HepG2 (cell line): Measurements from ENCODE around the gene ZBTB45. TPM values are rescaled to one million over a fixed set of nuclear protein-coding genes. Genes with fewer than 3 reads are reported as not detected.

ENCODE experiments used
- CEBPG ChIP-seq: IDR thresholded peaks from 2 replicates; pipeline ENCODE4 v1.6.1; 2016
- FOXP4 ChIP-seq: sonication (generic); formaldehyde crosslinking; IDR thresholded peaks from 2 replicates; pipeline ENCODE4 v1.4.0; 2020; ENCODE audit warnings: missing genetic modification reagents
- GATAD2A ChIP-seq: IDR thresholded peaks from 2 replicates; pipeline ENCODE4 v1.6.1; 2016
- IRF2 ChIP-seq: IDR thresholded peaks from 2 replicates; pipeline ENCODE4 v1.6.1; 2018; ENCODE audit warnings: missing genetic modification reagents, missing compliant biosample characterization
- MED1 ChIP-seq: sonication (generic); formaldehyde crosslinking; IDR thresholded peaks from 2 replicates; pipeline ENCODE4 v1.4.0; 2020; ENCODE audit warnings: missing genetic modification reagents
- NR1H2 ChIP-seq: sonication (generic); formaldehyde crosslinking; IDR thresholded peaks from 2 replicates; pipeline ENCODE4 v1.8.1; 2022; ENCODE audit warnings: low read depth, missing genetic modification reagents, borderline replicate concordance
- RAD21 ChIP-seq: fragments of 450-650 bp; formaldehyde crosslinking; IDR thresholded peaks from 2 replicates; pipeline ENCODE4 v1.5.0; 2020; ENCODE audit warnings: mild to moderate bottlenecking
- SALL2 ChIP-seq: sonication (generic); formaldehyde crosslinking; IDR thresholded peaks from 2 replicates; pipeline ENCODE4 v1.8.1; 2023; ENCODE audit warnings: mild to moderate bottlenecking, missing genetic modification reagents, inconsistent platforms
- TEAD3 ChIP-seq: optimal IDR thresholded peaks from 2 replicates; pipeline ENCODE3; 2016; ENCODE audit warnings: borderline replicate concordance
- THAP8 ChIP-seq: sonication (generic); formaldehyde crosslinking; IDR thresholded peaks from 2 replicates; pipeline ENCODE4 v1.5.1; 2020; ENCODE audit warnings: missing genetic modification reagents, mild to moderate bottlenecking, borderline replicate concordance
- ZNF282 ChIP-seq: fragments of 450-650 bp; IDR thresholded peaks from 2 replicates; pipeline ENCODE4 v1.6.1; 2018; ENCODE audit not compliant: partially characterized antibody
- ZNF331 ChIP-seq: sonication (generic); formaldehyde crosslinking; IDR thresholded peaks from 2 replicates; pipeline ENCODE4 v1.4.0; 2020; ENCODE audit warnings: missing genetic modification reagents
- ZNF446 ChIP-seq: sonication (generic); formaldehyde crosslinking; IDR thresholded peaks from 2 replicates; pipeline ENCODE4 v1.5.0; 2020; ENCODE audit warnings: mild to moderate bottlenecking, missing genetic modification reagents
- ZNF605 ChIP-seq: sonication (generic); formaldehyde crosslinking; IDR thresholded peaks from 2 replicates; pipeline ENCODE4 v1.8.0; 2022; ENCODE audit warnings: mild to moderate bottlenecking, missing genetic modification reagents
- ZNF747 ChIP-seq: sonication (generic); formaldehyde crosslinking; IDR thresholded peaks from 2 replicates; pipeline ENCODE4 v1.8.1; 2023; ENCODE audit warnings: missing genetic modification reagents, mild to moderate bottlenecking, borderline replicate concordance
- ZNF761 ChIP-seq: sonication (generic); formaldehyde crosslinking; conservative IDR thresholded peaks from 2 replicates; pipeline ENCODE4 v1.4.0; 2020; ENCODE audit warnings: mild to moderate bottlenecking, missing genetic modification reagents
- polyA plus RNA-seq, 8 experiments: library from polyadenylated mRNA; depleted of rRNA in 3 of 8; stranded (reverse) in 7 of 8; unstranded in 1 of 8; fragments of >200 nt; fragmentation: Illumina TruSeq in 4 of 8; extraction: Trizol in 4 of 8; gene quantifications; 2 replicates each; pipeline versions ENCODE4 v1.2.1 to v1.2.3, GENCODE V29; 2011 to 2016; ENCODE audit warnings: low read depth in 4 of 8, missing spikeins in 1 of 8, mixed read lengths in 1 of 8; ENCODE audit not compliant: insufficient read depth in 1 of 8
- total RNA-seq, 5 experiments: library from RNA; depleted of rRNA; stranded (reverse); fragments of >200 nt; fragmentation: Illumina TruSeq; extraction: Trizol; gene quantifications; 2 replicates each; pipeline ENCODE4 v1.2.3, GENCODE V29; 2016; ENCODE audit warnings: low read depth in 1 of 5
- TF ChIP-seq, protein P1 (sequence below): sonication (generic); formaldehyde crosslinking; IDR thresholded peaks from 2 replicates; pipeline ENCODE4 v1.4.0; 2020; ENCODE audit warnings: missing genetic modification reagents
- TF ChIP-seq, protein P2 (sequence below): sonication (generic); formaldehyde crosslinking; conservative IDR thresholded peaks from 2 replicates; pipeline ENCODE4 v1.8.1; 2023; ENCODE audit warnings: missing genetic modification reagents
- TF ChIP-seq, protein P3 (sequence below): sonication (generic); formaldehyde crosslinking; IDR thresholded peaks from 2 replicates; pipeline ENCODE4 v1.5.1; 2020; ENCODE audit warnings: missing genetic modification reagents, mild to moderate bottlenecking, borderline replicate concordance

The ZBTB45 gene
- total and polyA plus RNA-seq, 2 of the 13 experiments (the other 11 are each of a cell fraction or from before 2014, with no cell fraction given), result 3.0 to 3.7 TPM

- TF ChIP-seq NR1H2, result no peak
- TF ChIP-seq TEAD3 (CRISPR knock-in tag), result peak; percentile 12
- TF ChIP-seq, protein P1, sequence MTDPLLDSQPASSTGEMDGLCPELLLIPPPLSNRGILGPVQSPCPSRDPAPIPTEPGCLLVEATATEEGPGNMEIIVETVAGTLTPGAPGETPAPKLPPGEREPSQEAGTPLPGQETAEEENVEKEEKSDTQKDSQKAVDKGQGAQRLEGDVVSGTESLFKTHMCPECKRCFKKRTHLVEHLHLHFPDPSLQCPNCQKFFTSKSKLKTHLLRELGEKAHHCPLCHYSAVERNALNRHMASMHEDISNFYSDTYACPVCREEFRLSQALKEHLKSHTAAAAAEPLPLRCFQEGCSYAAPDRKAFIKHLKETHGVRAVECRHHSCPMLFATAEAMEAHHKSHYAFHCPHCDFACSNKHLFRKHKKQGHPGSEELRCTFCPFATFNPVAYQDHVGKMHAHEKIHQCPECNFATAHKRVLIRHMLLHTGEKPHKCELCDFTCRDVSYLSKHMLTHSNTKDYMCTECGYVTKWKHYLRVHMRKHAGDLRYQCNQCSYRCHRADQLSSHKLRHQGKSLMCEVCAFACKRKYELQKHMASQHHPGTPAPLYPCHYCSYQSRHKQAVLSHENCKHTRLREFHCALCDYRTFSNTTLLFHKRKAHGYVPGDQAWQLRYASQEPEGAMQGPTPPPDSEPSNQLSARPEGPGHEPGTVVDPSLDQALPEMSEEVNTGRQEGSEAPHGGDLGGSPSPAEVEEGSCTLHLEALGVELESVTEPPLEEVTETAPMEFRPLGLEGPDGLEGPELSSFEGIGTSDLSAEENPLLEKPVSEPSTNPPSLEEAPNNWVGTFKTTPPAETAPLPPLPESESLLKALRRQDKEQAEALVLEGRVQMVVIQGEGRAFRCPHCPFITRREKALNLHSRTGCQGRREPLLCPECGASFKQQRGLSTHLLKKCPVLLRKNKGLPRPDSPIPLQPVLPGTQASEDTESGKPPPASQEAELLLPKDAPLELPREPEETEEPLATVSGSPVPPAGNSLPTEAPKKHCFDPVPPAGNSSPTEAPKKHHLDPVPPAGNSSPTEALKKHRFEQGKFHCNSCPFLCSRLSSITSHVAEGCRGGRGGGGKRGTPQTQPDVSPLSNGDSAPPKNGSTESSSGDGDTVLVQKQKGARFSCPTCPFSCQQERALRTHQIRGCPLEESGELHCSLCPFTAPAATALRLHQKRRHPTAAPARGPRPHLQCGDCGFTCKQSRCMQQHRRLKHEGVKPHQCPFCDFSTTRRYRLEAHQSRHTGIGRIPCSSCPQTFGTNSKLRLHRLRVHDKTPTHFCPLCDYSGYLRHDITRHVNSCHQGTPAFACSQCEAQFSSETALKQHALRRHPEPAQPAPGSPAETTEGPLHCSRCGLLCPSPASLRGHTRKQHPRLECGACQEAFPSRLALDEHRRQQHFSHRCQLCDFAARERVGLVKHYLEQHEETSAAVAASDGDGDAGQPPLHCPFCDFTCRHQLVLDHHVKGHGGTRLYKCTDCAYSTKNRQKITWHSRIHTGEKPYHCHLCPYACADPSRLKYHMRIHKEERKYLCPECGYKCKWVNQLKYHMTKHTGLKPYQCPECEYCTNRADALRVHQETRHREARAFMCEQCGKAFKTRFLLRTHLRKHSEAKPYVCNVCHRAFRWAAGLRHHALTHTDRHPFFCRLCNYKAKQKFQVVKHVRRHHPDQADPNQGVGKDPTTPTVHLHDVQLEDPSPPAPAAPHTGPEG (CRISPR knock-in tag), result no peak
- TF ChIP-seq THAP8 (CRISPR knock-in tag), result no peak
- peak; percentile 77 for TF ChIP-seq FOXP4 (CRISPR knock-in tag)
- TF ChIP-seq ZNF605 (CRISPR knock-in tag), result peak; percentile 62; the same call in 1 of the 2 replicates
- TF ChIP-seq, protein P2, sequence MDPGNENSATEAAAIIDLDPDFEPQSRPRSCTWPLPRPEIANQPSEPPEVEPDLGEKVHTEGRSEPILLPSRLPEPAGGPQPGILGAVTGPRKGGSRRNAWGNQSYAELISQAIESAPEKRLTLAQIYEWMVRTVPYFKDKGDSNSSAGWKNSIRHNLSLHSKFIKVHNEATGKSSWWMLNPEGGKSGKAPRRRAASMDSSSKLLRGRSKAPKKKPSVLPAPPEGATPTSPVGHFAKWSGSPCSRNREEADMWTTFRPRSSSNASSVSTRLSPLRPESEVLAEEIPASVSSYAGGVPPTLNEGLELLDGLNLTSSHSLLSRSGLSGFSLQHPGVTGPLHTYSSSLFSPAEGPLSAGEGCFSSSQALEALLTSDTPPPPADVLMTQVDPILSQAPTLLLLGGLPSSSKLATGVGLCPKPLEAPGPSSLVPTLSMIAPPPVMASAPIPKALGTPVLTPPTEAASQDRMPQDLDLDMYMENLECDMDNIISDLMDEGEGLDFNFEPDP, result 0 out of 2 replicates have a peak, but pooled peaks have one; percentile 12
- TF ChIP-seq ZNF761 (CRISPR knock-in tag), result peak; percentile 65; the same call in 1 of the 2 replicates
- no peak for TF ChIP-seq RAD21 (CRISPR knock-in tag)
- peak; percentile 25; the same call in 1 of the 2 replicates for TF ChIP-seq IRF2 (CRISPR knock-in tag)
- no peak for TF ChIP-seq ZNF747 (CRISPR knock-in tag)
- no peak for TF ChIP-seq ZNF282
- no peak for TF ChIP-seq ZNF446 (CRISPR knock-in tag)
- 0 out of 2 replicates have a peak, but pooled peaks have one; percentile 35 for TF ChIP-seq SALL2 (CRISPR knock-in tag)
- TF ChIP-seq CEBPG, result peak; percentile 33
- TF ChIP-seq ZNF331 (CRISPR knock-in tag), result 0 out of 2 replicates have a peak, but pooled peaks have one; percentile 19
- peak; percentile 60 for TF ChIP-seq GATAD2A (CRISPR knock-in tag)
- TF ChIP-seq, protein P3, sequence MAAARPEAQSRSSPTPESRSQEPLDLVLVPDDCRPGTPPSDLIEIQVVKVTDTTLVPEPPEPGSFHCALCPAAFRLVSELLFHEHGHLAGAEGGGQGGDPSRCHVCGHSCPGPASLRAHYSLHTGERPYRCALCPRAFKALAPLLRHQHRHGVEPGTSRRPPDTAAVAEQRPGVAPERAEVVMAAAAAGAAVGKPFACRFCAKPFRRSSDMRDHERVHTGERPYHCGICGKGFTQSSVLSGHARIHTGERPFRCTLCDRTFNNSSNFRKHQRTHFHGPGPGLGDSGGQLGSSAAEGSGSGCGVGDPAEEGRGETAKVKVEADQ, result 0 out of 2 replicates have a peak, but pooled peaks have one; percentile 37
- peak; percentile 24; the same call in 1 of the 2 replicates for TF ChIP-seq MED1
Observed at GRCh38 chr19:58510084-58510862, 9.3 kb downstream of the ZBTB45 start (continued).
